GM23338 (cell line): ENCODE measurements around the gene C1QL1.

ENCODE experiments used
- EZH2 ChIP-seq: fragments of 200-600 bp; sonication (generic); IDR thresholded peaks from one replicate; pipeline ENCODE4 v1.8.0; 2017; ENCODE audit warnings: antibody characterized with exemption, mild to moderate bottlenecking, low read depth; ENCODE audit not compliant: unreplicated experiment
- EZH2phosphoT487 ChIP-seq: fragments of 200-600 bp; sonication (generic); IDR thresholded peaks from one replicate; pipeline ENCODE4 v1.8.1; 2018; ENCODE audit warnings: antibody characterized with exemption; ENCODE audit not compliant: unreplicated experiment
- TF ChIP-seq, protein P1 (sequence below), 2 experiments: fragments of 200-600 bp in 1 of 2; sonication (generic) in 1 of 2; conservative IDR thresholded peaks; 2 replicates each; pipeline versions ENCODE4 v1.5.1 to v1.6.1; 2016 to 2017; ENCODE audit warnings: antibody characterized with exemption in 2 of 2, low read depth in 2 of 2, mild to moderate bottlenecking in 2 of 2, moderate library complexity in 1 of 2

DNA sequence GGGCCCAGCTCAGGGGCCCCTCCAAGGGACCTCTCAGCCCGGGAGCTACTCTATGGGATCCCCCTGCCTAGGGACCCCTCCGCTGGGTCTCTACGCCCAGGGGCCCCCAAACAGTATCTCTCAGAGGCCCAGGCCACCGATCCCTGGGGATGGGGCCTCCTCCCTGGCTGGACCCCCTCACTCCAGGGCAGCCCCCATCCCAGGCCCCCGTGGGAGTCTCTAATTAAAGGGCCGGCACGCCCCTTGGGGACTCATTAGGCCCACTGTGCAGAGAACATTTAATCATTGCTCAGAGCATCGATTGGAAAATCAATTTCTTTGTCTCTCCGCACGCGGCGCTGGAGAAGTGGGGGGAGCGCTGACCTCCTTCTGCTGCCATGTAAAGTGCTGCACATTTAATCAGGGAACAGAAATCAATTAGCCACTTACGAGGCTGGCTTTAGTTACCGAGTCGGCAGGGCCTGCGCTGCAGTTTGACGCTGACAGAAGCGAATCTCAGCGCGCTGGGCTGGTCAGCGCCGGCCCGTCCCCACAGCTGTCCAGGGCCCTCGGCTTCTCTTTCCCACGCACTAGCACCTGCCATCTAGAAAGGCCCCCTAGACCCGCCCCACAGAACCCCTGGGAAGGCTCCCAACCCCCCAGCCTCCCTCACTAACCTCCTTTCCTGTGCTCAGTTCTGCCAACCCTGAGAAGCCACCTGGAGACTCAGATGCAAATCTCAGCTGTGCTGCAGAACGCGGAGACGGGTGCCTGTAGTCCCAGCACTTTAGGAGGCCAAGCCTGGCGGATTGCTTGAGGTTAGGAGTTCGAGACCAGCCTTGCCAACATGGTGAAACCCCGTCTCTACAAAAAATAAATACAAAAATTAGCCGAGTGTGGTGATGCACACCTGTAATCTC lies 20.2 kb upstream of the C1QL1 start:
- no peak for TF ChIP-seq EZH2
- no peak for TF ChIP-seq EZH2phosphoT487
- TF ChIP-seq, protein P1, sequence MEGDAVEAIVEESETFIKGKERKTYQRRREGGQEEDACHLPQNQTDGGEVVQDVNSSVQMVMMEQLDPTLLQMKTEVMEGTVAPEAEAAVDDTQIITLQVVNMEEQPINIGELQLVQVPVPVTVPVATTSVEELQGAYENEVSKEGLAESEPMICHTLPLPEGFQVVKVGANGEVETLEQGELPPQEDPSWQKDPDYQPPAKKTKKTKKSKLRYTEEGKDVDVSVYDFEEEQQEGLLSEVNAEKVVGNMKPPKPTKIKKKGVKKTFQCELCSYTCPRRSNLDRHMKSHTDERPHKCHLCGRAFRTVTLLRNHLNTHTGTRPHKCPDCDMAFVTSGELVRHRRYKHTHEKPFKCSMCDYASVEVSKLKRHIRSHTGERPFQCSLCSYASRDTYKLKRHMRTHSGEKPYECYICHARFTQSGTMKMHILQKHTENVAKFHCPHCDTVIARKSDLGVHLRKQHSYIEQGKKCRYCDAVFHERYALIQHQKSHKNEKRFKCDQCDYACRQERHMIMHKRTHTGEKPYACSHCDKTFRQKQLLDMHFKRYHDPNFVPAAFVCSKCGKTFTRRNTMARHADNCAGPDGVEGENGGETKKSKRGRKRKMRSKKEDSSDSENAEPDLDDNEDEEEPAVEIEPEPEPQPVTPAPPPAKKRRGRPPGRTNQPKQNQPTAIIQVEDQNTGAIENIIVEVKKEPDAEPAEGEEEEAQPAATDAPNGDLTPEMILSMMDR (conservative IDR thresholded peaks at IDR 0.05; ENCODE audit: low read depth in 2 of 2) = no peak
